Measurements from ENCODE around the gene COQ5. TPM values are rescaled to one million over a fixed set of nuclear protein-coding genes. Genes with fewer than 3 reads are reported as not detected.

Gene COQ5
- total and polyA plus RNA-seq, 7 donors, result 17.4 to 62.9 (median 29.2) TPM

GRCh38 chr12:120474616-120474960, 54.4 kb downstream of the COQ5 start:
- H3K27ac ChIP-seq, result no peak overlapping the region
- DNase-seq, result no peak
- H3K36me3 ChIP-seq, result no peaks in the 10 kb centered on the region
- TF ChIP-seq EP300 (IDR thresholded peaks at IDR 0.05) (no peak), CTCF (IDR thresholded peaks at IDR 0.05) (no peak), POLR2AphosphoS5 (IDR thresholded peaks at IDR 0.05) (no peak), POLR2A (IDR thresholded peaks at IDR 0.05) (no peak)
- no peak overlapping the region for H3K4me3 ChIP-seq
- H3K27me3 ChIP-seq, result no peaks in the 10 kb centered on the region
- 9 to 32% methylated on average over 2 of the region's 2 CpGs for WGBS, 2 donors
- intact Hi-C loops (cut with DNase I), result no loop called here
- H3K4me1 ChIP-seq, result peaks cover 0 to 14% (median 10%) of the 10 kb centered on the region in 4 donors
- no peaks in the 10 kb centered on the region for H3K9me3 ChIP-seq

- no peak overlapping the region for H3K4me3 ChIP-seq
- intact Hi-C loops (cut with DNase I), result no loop called here
Measured at GRCh38 chr12:120473807-120474615, 54.9 kb downstream of the COQ5 start.

GRCh38 chr12:120472521-120472920, 56.4 kb downstream of the COQ5 start:
- no peak for DNase-seq

More at GRCh38 chr12:120473807-120474615, 54.9 kb downstream of the COQ5 start:
- DNase-seq, result no peak
- TF ChIP-seq POLR2A (IDR thresholded peaks at IDR 0.05), result no peak
- no peak for TF ChIP-seq POLR2AphosphoS5 (IDR thresholded peaks at IDR 0.05)
- TF ChIP-seq CTCF (IDR thresholded peaks at IDR 0.05), result no peak
- no peak for TF ChIP-seq EP300 (IDR thresholded peaks at IDR 0.05)
- Histone ChIP-seq H3K4me1 (peaks cover 0 to 14% (median 10%) of the 10 kb centered on the region in 4 donors), H3K9me3 (no peaks in the 10 kb centered on the region), H3K27me3 (no peaks in the 10 kb centered on the region), H3K36me3 (no peaks in the 10 kb centered on the region), H3K27ac (no peak overlapping the region)
- WGBS, 2 donors, result 63 to 81% methylated on average over 6 of the region's 6 CpGs

GRCh38 chr12:120470150-120470784, 58.7 kb downstream of the COQ5 start:
- Histone ChIP-seq H3K27me3 (no peaks in the 10 kb centered on the region), H3K9me3 (no peaks in the 10 kb centered on the region), H3K36me3 (peaks cover 0 to 13% (median 3%) of the 10 kb centered on the region in 4 donors), H3K27ac (peak overlapping the region; percentile 93 to 96 (median 94)), H3K4me3 (peak overlapping the region; percentile 85 to 94 (median 92)), H3K4me1 (peaks cover 0 to 40% (median 23%) of the 10 kb centered on the region in 4 donors)
- TF ChIP-seq POLR2AphosphoS5 (IDR thresholded peaks at IDR 0.05) (no peak), POLR2A (IDR thresholded peaks at IDR 0.05) (no peak), CTCF (IDR thresholded peaks at IDR 0.05) (no peak), EP300 (IDR thresholded peaks at IDR 0.05) (no peak)
- no peak for DNase-seq
- 72 to 78% methylated on average over 26 of the region's 26 CpGs for WGBS, 2 donors
- intact Hi-C loops (cut with DNase I), result no loop called here

More at GRCh38 chr12:120472521-120472920, 56.4 kb downstream of the COQ5 start:
- Histone ChIP-seq H3K4me3 (no peak overlapping the region), H3K27ac (no peak overlapping the region), H3K36me3 (no peaks in the 10 kb centered on the region), H3K27me3 (no peaks in the 10 kb centered on the region), H3K9me3 (no peaks in the 10 kb centered on the region), H3K4me1 (peaks cover 0 to 24% (median 15%) of the 10 kb centered on the region in 4 donors)
- intact Hi-C loops (cut with DNase I), result no loop called here
- TF ChIP-seq EP300 (IDR thresholded peaks at IDR 0.05) (no peak), POLR2A (IDR thresholded peaks at IDR 0.05) (no peak), POLR2AphosphoS5 (IDR thresholded peaks at IDR 0.05) (no peak), CTCF (IDR thresholded peaks at IDR 0.05) (no peak)

Measured in sigmoid colon (tissue), 7 donors.